ENCODE results near the gene PEPD. TPM values are rescaled to one million over a fixed set of nuclear protein-coding genes. Genes with fewer than 3 reads are reported as not detected.
A peak's percentile ranks its signal among the peaks of the same experiment; 100 is the strongest.

PEPD gene
- total RNA-seq, 2 experiments from 2014 or later, result 17.5 to 23.0 TPM

GRCh38 chr19:33441277-33441699 lies 80.3 kb downstream of the PEPD start:
- Histone ChIP-seq H3K27ac (ENCODE audit: low read depth in 1 of 2, low read length in 2 of 2) (no peak overlapping the region), H3K36me3 (ENCODE audit: insufficient read depth, low read length) (no peaks in the 10 kb centered on the region), H3K4me1 (ENCODE audit: insufficient read depth, low read length) (peaks cover 3% of the 10 kb centered on the region), H3K4me3 (ENCODE audit: low read length) (no peak overlapping the region), H3K9me3 (ENCODE audit: control insufficient read depth in 1 of 2, insufficient read depth in 1 of 2, low read length in 2 of 2) (no peaks in the 10 kb centered on the region), H3K27me3 (ENCODE audit: control insufficient read depth in 1 of 2, insufficient read depth in 2 of 2, low read length in 2 of 2) (no peaks in the 10 kb centered on the region)
- Mint-ChIP-seq H3K9me3 (no peaks in the 10 kb centered on the region), H3K27me3 (no peaks in the 10 kb centered on the region), H3K36me3 (ENCODE audit: low read depth) (peaks cover 13% of the 10 kb centered on the region), H3K4me3 (no peak overlapping the region), H3K4me1 (ENCODE audit: low read depth) (no peaks in the 10 kb centered on the region), H3K27ac (no peak overlapping the region)
- intact Hi-C loops (cut with DNase I, micrococcal nuclease), result no loop called here
- no peak for TF ChIP-seq CTCF (IDR thresholded peaks at IDR 0.05)
- ChIA-PET CTCF (no interaction called here), POLR2A (no interaction called here)
- DNase-seq (peak in 1 of 14 experiments; percentile 9), ATAC-seq (ENCODE audit: poor library complexity) (no peak)

- CTCF ChIA-PET, result no interaction called here
Measured at GRCh38 chr19:33440682-33441081, 80.9 kb downstream of the PEPD start.

GRCh38 chr19:33440241-33440640 lies 81.3 kb downstream of the PEPD start:
- no peak for TF ChIP-seq CTCF (IDR thresholded peaks at IDR 0.05)

More at GRCh38 chr19:33440682-33441081, 80.9 kb downstream of the PEPD start:
- Histone ChIP-seq H3K4me3 (ENCODE audit: low read length) (no peak overlapping the region), H3K9me3 (ENCODE audit: control insufficient read depth in 1 of 2, insufficient read depth in 1 of 2, low read length in 2 of 2) (no peaks in the 10 kb centered on the region), H3K27me3 (ENCODE audit: control insufficient read depth in 1 of 2, insufficient read depth in 2 of 2, low read length in 2 of 2) (no peaks in the 10 kb centered on the region), H3K27ac (ENCODE audit: low read depth in 1 of 2, low read length in 2 of 2) (no peak overlapping the region), H3K4me1 (ENCODE audit: insufficient read depth, low read length) (peaks cover 3% of the 10 kb centered on the region), H3K36me3 (ENCODE audit: insufficient read depth, low read length) (no peaks in the 10 kb centered on the region)
- Mint-ChIP-seq H3K27me3 (no peaks in the 10 kb centered on the region), H3K9me3 (no peaks in the 10 kb centered on the region), H3K4me1 (ENCODE audit: low read depth) (no peaks in the 10 kb centered on the region), H3K27ac (no peak overlapping the region), H3K4me3 (no peak overlapping the region), H3K36me3 (ENCODE audit: low read depth) (peaks cover 13% of the 10 kb centered on the region)
- no peak for TF ChIP-seq CTCF (IDR thresholded peaks at IDR 0.05)
- no peak for DNase-seq
- POLR2A ChIA-PET, result no interaction called here
- ATAC-seq (ENCODE audit: poor library complexity), result no peak
- intact Hi-C loops (cut with DNase I, micrococcal nuclease), result no loop called here

More at GRCh38 chr19:33440241-33440640, 81.3 kb downstream of the PEPD start:
- Histone ChIP-seq H3K9me3 (ENCODE audit: control insufficient read depth in 1 of 2, insufficient read depth in 1 of 2, low read length in 2 of 2) (no peaks in the 10 kb centered on the region), H3K4me3 (ENCODE audit: low read length) (no peak overlapping the region), H3K27ac (ENCODE audit: low read depth in 1 of 2, low read length in 2 of 2) (no peak overlapping the region), H3K27me3 (ENCODE audit: control insufficient read depth in 1 of 2, insufficient read depth in 2 of 2, low read length in 2 of 2) (no peaks in the 10 kb centered on the region), H3K4me1 (ENCODE audit: insufficient read depth, low read length) (peaks cover 3% of the 10 kb centered on the region), H3K36me3 (ENCODE audit: insufficient read depth, low read length) (peaks cover 2% of the 10 kb centered on the region)
- H3K4me3 Mint-ChIP-seq, result no peak overlapping the region
- H3K27ac Mint-ChIP-seq, result no peak overlapping the region
- ChIA-PET POLR2A (no interaction called here), CTCF (no interaction called here)
- no peak for DNase-seq
- no peaks in the 10 kb centered on the region for H3K27me3 Mint-ChIP-seq
- no peaks in the 10 kb centered on the region for H3K4me1 Mint-ChIP-seq (ENCODE audit: low read depth)
- no peaks in the 10 kb centered on the region for H3K9me3 Mint-ChIP-seq
- intact Hi-C loops (cut with DNase I, micrococcal nuclease), result no loop called here
- no peak for ATAC-seq (ENCODE audit: poor library complexity)
- peaks cover 13% of the 10 kb centered on the region for H3K36me3 Mint-ChIP-seq (ENCODE audit: low read depth)

Measured in CD4-positive, alpha-beta T cell (primary cell).